Measurements from ENCODE around the gene GPC4. TPM values are rescaled to one million over a fixed set of nuclear protein-coding genes. Genes with fewer than 3 reads are reported as not detected.
"Not testable (repeated sequence)": the region's sequence is repeated elsewhere in the genome, so short reads cannot be mapped to it uniquely, and the experiment has no call there.

GPC4 gene
- total RNA-seq, 1 donor: under 0.01 TPM

GRCh38 chrX:133321451-133321850 lies 93.8 kb downstream of the GPC4 start:
- Histone ChIP-seq H3K4me1 (ENCODE audit: insufficient read depth, low read length) (peaks cover 4% of the 10 kb centered on the region), H3K9me3 (ENCODE audit: low read depth, low read length) (no peaks in the 10 kb centered on the region), H3K27me3 (ENCODE audit: insufficient read depth, low read length) (no peaks in the 10 kb centered on the region), H3K4me3 (ENCODE audit: low read length) (no peak overlapping the region)

- Histone ChIP-seq H3K4me1 (ENCODE audit: insufficient read depth, low read length) (no peaks in the 10 kb centered on the region), H3K4me3 (ENCODE audit: low read length) (no peak overlapping the region), H3K27me3 (ENCODE audit: insufficient read depth, low read length) (no peaks in the 10 kb centered on the region), H3K9me3 (ENCODE audit: low read depth, low read length) (no peaks in the 10 kb centered on the region)
Measured at GRCh38 chrX:133314281-133314680, 101.0 kb downstream of the GPC4 start.

DNA sequence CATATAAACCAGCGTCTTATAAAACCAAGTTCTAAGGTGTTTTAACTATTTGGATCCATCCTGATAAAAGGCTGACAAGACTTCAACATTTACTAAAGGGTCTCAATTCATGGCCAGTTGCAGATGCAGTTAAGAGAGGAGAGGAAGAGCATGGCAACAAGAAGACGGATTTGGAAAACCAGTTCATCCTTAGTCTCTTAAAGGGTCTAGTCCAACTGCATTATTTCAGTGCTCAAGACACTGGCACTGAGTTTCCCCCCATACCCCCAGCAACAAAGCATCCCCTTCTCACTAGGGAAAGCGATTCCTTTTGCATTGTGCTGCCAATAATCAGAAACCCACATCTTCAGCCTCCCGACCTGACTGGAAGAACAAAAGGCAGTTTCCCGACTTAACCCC lies 106.8 kb downstream of the GPC4 start:
- no peaks in the 10 kb centered on the region for H3K9me3 ChIP-seq (ENCODE audit: low read depth, low read length)
- H3K4me1 ChIP-seq (ENCODE audit: insufficient read depth, low read length): no peaks in the 10 kb centered on the region
- H3K4me3 ChIP-seq (ENCODE audit: low read length): no peak overlapping the region
- H3K27me3 ChIP-seq (ENCODE audit: insufficient read depth, low read length): no peaks in the 10 kb centered on the region

DNA sequence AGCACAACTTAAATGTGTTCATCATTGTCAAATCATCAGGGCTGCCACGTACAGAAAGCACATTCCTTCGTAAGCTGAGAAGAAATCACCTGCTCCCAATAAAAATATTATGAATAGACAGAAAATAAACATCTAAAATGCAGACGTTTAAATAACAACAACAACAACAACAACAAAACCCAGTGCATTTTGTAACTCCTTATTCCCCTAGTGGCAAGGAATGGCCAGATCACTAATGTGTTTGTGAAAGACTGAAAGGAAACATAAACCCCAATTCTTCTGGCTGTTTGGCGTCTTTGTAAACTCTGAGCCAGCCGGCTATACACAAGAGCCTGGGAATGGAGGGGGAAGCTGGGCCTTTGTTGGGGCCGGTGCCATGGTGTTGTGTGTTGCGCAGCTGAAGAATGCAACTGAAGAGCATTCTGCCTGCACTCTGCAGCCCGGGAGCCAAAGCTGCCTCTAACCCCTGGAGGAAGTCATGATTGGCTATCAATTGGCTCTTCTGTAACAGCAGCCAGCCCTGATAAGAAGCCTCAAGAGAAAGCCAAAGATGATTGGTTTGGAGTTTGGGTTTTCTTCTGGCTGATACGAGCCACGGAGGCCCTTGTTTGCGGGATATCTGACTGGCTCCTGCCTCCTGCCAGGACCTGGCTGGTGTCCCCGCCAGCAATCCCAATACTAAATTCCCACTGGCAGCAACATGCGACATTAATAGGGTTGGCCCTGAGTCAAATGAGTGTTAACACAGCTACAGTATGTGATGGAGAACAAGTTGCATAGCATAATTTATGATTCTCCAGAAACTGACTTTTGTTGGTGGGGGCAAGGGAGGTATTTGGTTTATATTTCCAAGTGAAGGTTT lies 107.4 kb downstream of the GPC4 start:
- Histone ChIP-seq H3K27me3 (ENCODE audit: insufficient read depth, low read length) (no peaks in the 10 kb centered on the region), H3K4me3 (ENCODE audit: low read length) (no peak overlapping the region), H3K9me3 (ENCODE audit: low read depth, low read length) (no peaks in the 10 kb centered on the region), H3K4me1 (ENCODE audit: insufficient read depth, low read length) (no peaks in the 10 kb centered on the region)

GRCh38 chrX:133307094-133307493 lies 108.2 kb downstream of the GPC4 start:
- H3K9me3 ChIP-seq (ENCODE audit: low read depth, low read length): no peaks in the 10 kb centered on the region
- H3K4me3 ChIP-seq (ENCODE audit: low read length): no peak overlapping the region
- H3K27me3 ChIP-seq (ENCODE audit: insufficient read depth, low read length): no peaks in the 10 kb centered on the region
- H3K4me1 ChIP-seq (ENCODE audit: insufficient read depth, low read length): no peaks in the 10 kb centered on the region

GRCh38 chrX:133306316-133306715 lies 109.0 kb downstream of the GPC4 start:
- H3K9me3 ChIP-seq (ENCODE audit: low read depth, low read length): no peaks in the 10 kb centered on the region
- no peaks in the 10 kb centered on the region for H3K27me3 ChIP-seq (ENCODE audit: insufficient read depth, low read length)
- H3K4me1 ChIP-seq (ENCODE audit: insufficient read depth, low read length): no peaks in the 10 kb centered on the region
- no peak overlapping the region for H3K4me3 ChIP-seq (ENCODE audit: low read length)

GRCh38 chrX:133305348-133305747 lies 109.9 kb downstream of the GPC4 start:
- Histone ChIP-seq H3K9me3 (ENCODE audit: low read depth, low read length) (no peaks in the 10 kb centered on the region), H3K4me1 (ENCODE audit: insufficient read depth, low read length) (no peaks in the 10 kb centered on the region), H3K27me3 (ENCODE audit: insufficient read depth, low read length) (no peaks in the 10 kb centered on the region), H3K4me3 (ENCODE audit: low read length) (no peak overlapping the region)

DNA sequence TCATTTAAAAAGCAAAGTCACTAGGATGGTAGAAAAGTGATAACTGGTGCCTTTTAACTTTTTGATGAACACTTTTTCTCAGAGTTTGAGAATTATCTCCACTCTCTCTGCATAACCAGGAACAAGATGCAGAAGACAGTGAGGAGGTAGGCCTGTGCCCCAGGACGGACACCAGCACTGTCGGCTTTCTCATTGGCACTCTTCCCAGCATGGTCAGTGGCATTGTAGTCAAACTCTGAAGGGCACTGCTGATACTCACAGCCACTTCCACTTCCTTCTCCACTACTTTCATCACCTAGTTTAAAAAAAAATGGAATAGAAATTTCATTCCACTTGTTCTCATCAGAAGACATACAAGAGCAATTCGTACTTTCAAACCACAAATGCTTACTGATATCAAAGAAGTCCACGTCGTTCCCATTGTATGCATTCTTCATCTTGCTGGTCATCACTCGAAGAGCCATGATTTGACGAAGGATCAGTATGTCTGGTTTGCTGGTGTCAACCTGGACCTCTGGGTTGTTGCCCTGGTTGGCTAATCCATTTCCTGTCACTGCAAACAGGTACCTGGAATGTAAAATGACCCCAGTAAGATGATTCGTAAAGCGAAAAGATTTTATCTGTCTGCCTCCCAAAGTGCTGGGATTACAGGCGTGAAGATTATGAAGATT lies 112.4 kb downstream of the GPC4 start:
- Histone ChIP-seq H3K4me3 (ENCODE audit: low read length) (no peak overlapping the region), H3K4me1 (ENCODE audit: insufficient read depth, low read length) (no peaks in the 10 kb centered on the region), H3K9me3 (ENCODE audit: low read depth, low read length) (no peaks in the 10 kb centered on the region), H3K27me3 (ENCODE audit: insufficient read depth, low read length) (no peaks in the 10 kb centered on the region)

- no peaks in the 10 kb centered on the region for H3K27me3 ChIP-seq (ENCODE audit: insufficient read depth, low read length)
- no peaks in the 10 kb centered on the region for H3K9me3 ChIP-seq (ENCODE audit: low read depth, low read length)
- H3K4me3 ChIP-seq (ENCODE audit: low read length): no peak overlapping the region
- H3K4me1 ChIP-seq (ENCODE audit: insufficient read depth, low read length): no peaks in the 10 kb centered on the region
Measured at GRCh38 chrX:133300591-133300990, 114.7 kb downstream of the GPC4 start.

- Histone ChIP-seq H3K4me3 (ENCODE audit: low read length) (no peak overlapping the region), H3K27me3 (ENCODE audit: insufficient read depth, low read length) (no peaks in the 10 kb centered on the region), H3K4me1 (ENCODE audit: insufficient read depth, low read length) (no peaks in the 10 kb centered on the region), H3K9me3 (ENCODE audit: low read depth, low read length) (no peaks in the 10 kb centered on the region)
Measured at GRCh38 chrX:133297284-133297683, 118.0 kb downstream of the GPC4 start.

GRCh38 chrX:133294126-133294525 lies 121.2 kb downstream of the GPC4 start:
- Histone ChIP-seq H3K4me3 (ENCODE audit: low read length) (no peak overlapping the region), H3K9me3 (ENCODE audit: low read depth, low read length) (no peaks in the 10 kb centered on the region), H3K27me3 (ENCODE audit: insufficient read depth, low read length) (no peaks in the 10 kb centered on the region), H3K4me1 (ENCODE audit: insufficient read depth, low read length) (no peaks in the 10 kb centered on the region)

GRCh38 chrX:133290076-133290475 lies 125.2 kb downstream of the GPC4 start:
- no peaks in the 10 kb centered on the region for H3K27me3 ChIP-seq (ENCODE audit: insufficient read depth, low read length)
- no peak overlapping the region for H3K4me3 ChIP-seq (ENCODE audit: low read length)
- no peaks in the 10 kb centered on the region for H3K4me1 ChIP-seq (ENCODE audit: insufficient read depth, low read length)
- H3K9me3 ChIP-seq (ENCODE audit: low read depth, low read length): no peaks in the 10 kb centered on the region

DNA sequence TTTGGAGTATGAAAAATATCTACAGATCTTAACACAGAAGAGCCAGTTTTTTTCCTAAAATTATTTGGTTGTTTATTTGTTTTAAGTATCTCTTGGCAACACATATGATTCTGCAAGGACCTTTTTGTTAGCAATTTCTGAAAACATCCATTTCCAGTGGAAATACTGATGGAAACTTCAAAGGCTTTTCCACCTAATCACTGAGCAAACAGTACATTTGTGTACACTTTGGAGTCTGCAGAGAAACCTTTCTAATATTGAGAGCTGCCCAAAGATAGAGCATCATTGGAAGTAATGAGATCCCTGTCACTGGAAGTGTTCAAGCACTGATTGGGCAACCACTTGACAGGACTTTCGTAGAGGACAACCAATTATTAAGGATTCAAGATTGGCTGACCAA lies 127.4 kb downstream of the GPC4 start:
- Histone ChIP-seq H3K4me1 (ENCODE audit: insufficient read depth, low read length) (no peaks in the 10 kb centered on the region), H3K9me3 (ENCODE audit: low read depth, low read length) (no peaks in the 10 kb centered on the region), H3K4me3 (ENCODE audit: low read length) (no peak overlapping the region), H3K27me3 (ENCODE audit: insufficient read depth, low read length) (no peaks in the 10 kb centered on the region)

DNA sequence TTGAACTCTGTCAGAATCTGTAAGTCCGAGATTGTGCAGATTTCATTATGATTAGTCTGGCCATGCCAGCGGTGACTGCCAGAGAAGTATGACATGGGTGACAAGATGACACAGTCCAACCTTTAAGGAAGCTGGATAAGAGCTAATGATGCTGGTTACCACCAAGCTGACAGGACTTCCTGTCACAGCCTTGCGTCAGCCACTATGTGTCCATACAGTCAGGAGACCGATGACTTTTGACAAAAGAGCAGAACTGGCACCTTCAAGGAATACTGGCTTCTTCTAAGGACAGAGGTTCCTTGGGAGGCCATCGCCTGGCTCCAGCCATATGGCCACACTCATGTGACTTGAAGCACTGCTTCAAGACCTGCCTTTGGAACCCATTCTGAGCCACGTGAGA lies 129.9 kb downstream of the GPC4 start:
- H3K4me1 ChIP-seq (ENCODE audit: insufficient read depth, low read length): no peaks in the 10 kb centered on the region
- no peaks in the 10 kb centered on the region for H3K9me3 ChIP-seq (ENCODE audit: low read depth, low read length)
- H3K4me3 ChIP-seq (ENCODE audit: low read length): no peak overlapping the region
- H3K27me3 ChIP-seq (ENCODE audit: insufficient read depth, low read length): no peaks in the 10 kb centered on the region

DNA sequence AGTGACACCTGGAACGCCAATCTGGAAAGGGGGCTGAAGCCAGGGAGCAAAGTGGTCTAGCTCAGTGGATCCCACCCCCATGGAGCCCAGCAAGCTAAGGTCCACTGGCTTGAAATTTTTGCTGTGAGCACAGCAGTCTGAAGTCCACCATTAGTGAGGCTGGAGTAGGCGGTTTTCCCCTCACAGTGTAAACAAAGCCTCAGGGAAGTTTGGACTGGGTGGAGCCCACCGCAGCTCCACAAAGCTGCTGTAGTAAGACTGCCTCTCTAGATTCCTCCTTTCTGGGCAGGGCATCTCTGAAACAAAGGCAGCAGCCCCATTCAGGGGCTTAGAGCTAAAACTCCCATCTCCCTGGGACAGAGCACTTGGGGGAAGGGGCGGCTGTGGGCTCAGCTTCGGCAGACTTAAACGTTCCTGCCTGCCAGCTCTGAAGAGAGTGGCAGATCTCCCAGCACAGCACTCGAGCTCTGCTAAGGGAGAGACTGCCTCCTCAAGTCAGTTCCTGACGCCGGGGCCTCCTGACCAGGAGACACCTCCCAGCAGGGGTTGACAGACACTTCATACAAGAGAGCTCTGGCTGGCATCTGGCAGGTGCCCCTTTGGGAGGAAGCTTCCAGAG lies 136.1 kb downstream of the GPC4 start:
- not testable (repeated sequence) for H3K4me3 ChIP-seq (ENCODE audit: low read length); H3K27me3 ChIP-seq (ENCODE audit: insufficient read depth, low read length); H3K9me3 ChIP-seq (ENCODE audit: low read depth, low read length); H3K4me1 ChIP-seq (ENCODE audit: insufficient read depth, low read length)

All from mononuclear cell (primary cell).